ENCODE measurements around the gene TBX3.
A peak's percentile ranks its signal among the peaks of the same experiment; 100 is the strongest.

The TBX3 gene

DNA sequence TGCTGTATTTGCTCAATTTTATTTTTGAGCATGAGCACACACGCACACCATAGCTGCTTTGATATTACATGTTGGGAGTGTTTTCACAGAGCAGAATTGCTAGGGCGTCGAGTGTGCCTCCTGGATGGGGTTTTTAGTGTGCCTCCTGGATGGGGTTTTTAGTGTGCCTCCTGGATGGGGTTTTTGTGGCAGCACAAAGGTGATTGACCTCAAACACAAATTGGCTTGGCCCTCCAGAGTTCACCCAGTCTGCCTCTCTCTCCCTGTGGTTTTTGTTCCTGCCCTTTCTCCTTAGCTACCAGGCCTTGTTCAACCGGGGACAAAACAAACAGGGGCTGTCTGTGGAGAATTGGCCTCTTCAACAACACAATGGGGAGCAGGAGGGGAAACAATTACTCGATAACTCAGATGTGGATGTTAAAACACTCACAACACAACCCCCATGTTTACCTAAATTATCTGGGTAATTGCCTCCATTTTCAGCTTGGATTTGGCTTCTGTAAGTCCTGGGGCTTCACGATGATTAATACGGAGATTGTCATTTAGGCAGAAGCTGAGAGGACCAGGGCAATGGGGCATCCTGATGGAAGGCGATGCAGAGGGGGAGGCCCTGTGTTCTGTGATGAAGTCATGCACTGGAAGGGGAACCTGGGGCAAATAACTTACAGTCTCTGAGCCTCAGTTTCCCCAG is 26.9 kb downstream of the TBX3 start:
- no peak overlapping the region for H3K4me3 ChIP-seq
- no peak overlapping the region for H3K27ac ChIP-seq

GRCh38 chr12:114655934-114656749 is 27.8 kb downstream of the TBX3 start:
- Histone ChIP-seq H3K4me3 (no peak overlapping the region), H3K27ac (no peak overlapping the region)

DNA sequence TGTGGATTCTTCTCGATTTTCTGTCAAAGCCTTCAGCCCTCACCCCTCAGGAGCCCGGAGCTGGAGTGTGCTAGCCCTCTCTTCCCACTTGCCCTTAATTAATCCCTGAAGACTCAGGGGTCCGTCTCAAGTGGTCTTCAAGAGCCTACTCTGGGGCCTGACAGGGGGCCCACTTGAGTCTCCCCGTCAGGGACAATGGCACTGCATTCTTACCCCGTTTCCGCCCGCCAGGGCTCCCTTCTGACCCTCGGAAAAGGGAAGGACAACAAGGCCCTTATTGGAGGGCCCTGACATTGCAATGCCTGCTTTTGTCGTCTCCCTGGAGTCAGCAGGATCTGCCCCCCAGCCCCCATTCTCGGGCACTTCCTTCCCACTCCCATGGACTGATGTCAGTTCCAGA is 34.4 kb downstream of the TBX3 start:
- Histone ChIP-seq H3K4me3 (no peak overlapping the region), H3K27ac (no peak overlapping the region)

GRCh38 chr12:114648711-114649110 is 35.3 kb downstream of the TBX3 start:
- Histone ChIP-seq H3K4me3 (no peak overlapping the region), H3K27ac (no peak overlapping the region)

- Histone ChIP-seq H3K4me3 (no peak overlapping the region), H3K27ac (no peak overlapping the region)
Observed at GRCh38 chr12:114638790-114639435, 45.1 kb downstream of the TBX3 start.

GRCh38 chr12:114636723-114637480 is 47.1 kb downstream of the TBX3 start:
- peak overlapping the region in 9 of 21 experiments; percentile 3 to 67 (median 45) for H3K27ac ChIP-seq
- H3K4me3 ChIP-seq, result no peak overlapping the region

- H3K27ac ChIP-seq, result no peak overlapping the region
Observed at GRCh38 chr12:114631242-114631641, 52.7 kb downstream of the TBX3 start.

GRCh38 chr12:114628199-114628598 is 55.8 kb downstream of the TBX3 start:
- H3K27ac ChIP-seq, result no peak overlapping the region
- H3K4me3 ChIP-seq, result no peak overlapping the region

More at GRCh38 chr12:114631242-114631641, 52.7 kb downstream of the TBX3 start:
- H3K4me3 ChIP-seq, result no peak overlapping the region

- no peak overlapping the region for H3K27ac ChIP-seq
- no peak overlapping the region for H3K4me3 ChIP-seq
Observed at GRCh38 chr12:114627393-114627792, 56.6 kb downstream of the TBX3 start.

GRCh38 chr12:114625294-114625851 is 58.6 kb downstream of the TBX3 start:
- Histone ChIP-seq H3K4me3 (no peak overlapping the region), H3K27ac (no peak overlapping the region)

GRCh38 chr12:114623737-114624136 is 60.2 kb downstream of the TBX3 start:
- Histone ChIP-seq H3K4me3 (no peak overlapping the region), H3K27ac (no peak overlapping the region)

All from skin epidermis (tissue), 12 donors.